Endothelial cell of umbilical vein (primary cell): ENCODE results near the gene GMPPA. TPM values are rescaled to one million over a fixed set of nuclear protein-coding genes. Genes with fewer than 3 reads are reported as not detected.

Experiments used
- Bru-seq: library from RNA; stranded (reverse); fragments of 400-500 nt; gene quantifications from one replicate; lab custom pipeline; 2021; lab: Mats Ljungman, UMichigan
- BruChase-seq, 2 experiments: library from RNA; stranded (reverse); fragments of 400-500 nt; gene quantifications; one replicate each; lab custom pipeline; 2021; lab: Mats Ljungman, UMichigan
- BruUV-seq: library from RNA; stranded (reverse); fragments of 400-500 nt; replicated peaks from 2 replicates; lab custom pipeline; 2021; lab: Mats Ljungman, UMichigan
- CTCF ChIA-PET: fragments of 300-600, 350-600 bp; sonication (Branson Sonifier 250); formaldehyde crosslinking; loops from one replicate; lab custom pipeline; 2021; ENCODE audit warnings: antibody characterized with exemption, inconsistent platforms; lab: Charles Lee
- POLR2A ChIA-PET: fragments of 300-600, 350-600 bp; sonication (Branson Sonifier 250); formaldehyde crosslinking; loops from one replicate; lab custom pipeline; 2021; ENCODE audit warnings: antibody characterized with exemption, inconsistent platforms; lab: Charles Lee
- DNase-seq: peaks from one replicate; pipeline ENCODE4 v3.0.0-alpha.2; 2011; ENCODE audit warnings: low read depth, low spot score
- FAIRE-seq: peaks from 2 replicates; lab custom pipeline; 2011; peaks lifted over from hg19 to GRCh38; lab: Jason Lieb, UNC
- H2AFZ ChIP-seq: 2 replicates; pipeline ENCODE4 v1.6.0; 2012; ENCODE audit warnings: low read depth, low read length, control low read depth, inconsistent platforms
- H3K27ac ChIP-seq: 2 replicates; pipeline ENCODE4 v1.5.1; 2011; ENCODE audit warnings: low read depth, mild to moderate bottlenecking, control low read depth, low read length, moderate library complexity; ENCODE audit not compliant: insufficient read depth
- H3K27me3 ChIP-seq, 2 experiments: 2 replicates each; pipeline versions ENCODE4 v1.6.0 to v1.6.1; 2011; ENCODE audit warnings: low read length in 2 of 2, mixed read lengths in 1 of 2; ENCODE audit not compliant: control insufficient read depth in 2 of 2, insufficient read depth in 2 of 2
- H3K36me3 ChIP-seq, 2 experiments: 2 replicates in 1 of 2; 3 replicates in 1 of 2; pipeline ENCODE4 v1.5.1; 2011; ENCODE audit warnings: low read length in 2 of 2, mild to moderate bottlenecking in 1 of 2, moderate library complexity in 1 of 2; ENCODE audit not compliant: control insufficient read depth in 2 of 2, insufficient read depth in 2 of 2; ENCODE audit errors: extremely low read depth in 1 of 2
- H3K4me1 ChIP-seq: 3 replicates; pipeline ENCODE4 v1.5.1; 2011; ENCODE audit warnings: mild to moderate bottlenecking, low read length; ENCODE audit not compliant: control insufficient read depth, insufficient read depth; ENCODE audit errors: extremely low read depth
- H3K4me2 ChIP-seq: 2 replicates; pipeline ENCODE4 v1.6.1; 2011; ENCODE audit warnings: low read length, control low read depth, mixed read lengths; ENCODE audit not compliant: insufficient read depth
- H3K4me3 ChIP-seq, 3 experiments: fragments of 200-600 bp in 1 of 3; sonication (generic), shearing (Covaris generic) in 1 of 3; replicated peaks in 1 of 3; 2 replicates each; pipeline ENCODE4 v1.5.1; 2011 to 2016; ENCODE audit warnings: control low read depth in 3 of 3, low read length in 3 of 3, mild to moderate bottlenecking in 2 of 3, inconsistent platforms in 1 of 3, low read depth in 1 of 3, moderate library complexity in 1 of 3; ENCODE audit not compliant: insufficient read depth in 1 of 3
- H3K79me2 ChIP-seq: 2 replicates; pipeline ENCODE4 v1.6.0; 2012; ENCODE audit warnings: low read length, inconsistent platforms; ENCODE audit not compliant: control insufficient read depth, insufficient read depth
- H3K9ac ChIP-seq: replicated peaks from 2 replicates; pipeline ENCODE3; 2011; ENCODE audit warnings: low read length, control low read depth; ENCODE audit not compliant: insufficient read depth; ENCODE audit errors: extremely low read depth
- H3K9me1 ChIP-seq: replicated peaks from 3 replicates; pipeline ENCODE4 v1.6.0; 2011; ENCODE audit warnings: mild to moderate bottlenecking, low read length; ENCODE audit not compliant: control insufficient read depth, insufficient read depth; ENCODE audit errors: extremely low read depth
- H3K9me3 ChIP-seq: replicated peaks from 2 replicates; pipeline ENCODE4 v1.5.1; 2012; ENCODE audit warnings: low read length, inconsistent platforms; ENCODE audit not compliant: control insufficient read depth, insufficient read depth
- H4K20me1 ChIP-seq: replicated peaks from 2 replicates; pipeline ENCODE3; 2011; ENCODE audit warnings: mild to moderate bottlenecking, low read length; ENCODE audit not compliant: control insufficient read depth, insufficient read depth; ENCODE audit errors: extremely low read depth
- EZH2 ChIP-seq: IDR thresholded peaks from 2 replicates; pipeline ENCODE4 v1.6.1; 2012; ENCODE audit warnings: borderline replicate concordance, low read depth, mild to moderate bottlenecking, moderate library complexity, low read length, inconsistent platforms; ENCODE audit not compliant: severe bottlenecking
- FOS ChIP-seq: IDR thresholded peaks from 2 replicates; pipeline ENCODE4 v1.6.1; 2011; ENCODE audit warnings: mild to moderate bottlenecking, low read length, moderate library complexity, borderline replicate concordance; ENCODE audit not compliant: insufficient read depth
- GATA2 ChIP-seq: IDR thresholded peaks from 2 replicates; pipeline ENCODE4 v1.7.0; 2011; ENCODE audit warnings: low read depth, mild to moderate bottlenecking, moderate library complexity, mixed read lengths, low read length; ENCODE audit not compliant: insufficient read length, insufficient read depth
- JUN ChIP-seq: IDR thresholded peaks from 2 replicates; pipeline ENCODE4 v1.6.1; 2011; ENCODE audit warnings: borderline replicate concordance, low read depth; ENCODE audit not compliant: insufficient read length, insufficient read depth
- MYC ChIP-seq: IDR thresholded peaks from one replicate; pipeline ENCODE4 v1.6.1; 2011; ENCODE audit warnings: mild to moderate bottlenecking, low read depth, low read length
- POLR2A ChIP-seq: IDR thresholded peaks from 2 replicates; pipeline ENCODE4 v1.6.1; 2012; ENCODE audit warnings: low read depth, mild to moderate bottlenecking, control low read depth, low read length
- POLR2AphosphoS5 ChIP-seq: IDR thresholded peaks from 2 replicates; pipeline ENCODE4 v1.6.1; 2012; ENCODE audit warnings: low read depth, mild to moderate bottlenecking, control low read depth, low read length, moderate library complexity; ENCODE audit not compliant: insufficient read depth
- dilution Hi-C: fragments of 300-500 bp; cut with MboI; formaldehyde crosslinking; loops from one replicate; pipeline ENCODE4 v1.15.0; 2019; ENCODE audit warnings: low sequenced_read_pairs; ENCODE audit not compliant: extremely low pct_ligation_motif_present
- intact Hi-C: fragments of 100-400 bp; cut with micrococcal nuclease; formaldehyde crosslinking; loops from one replicate; pipeline ENCODE4 v1.10.0; 2022
- long read RNA-seq: library from polyadenylated mRNA; stranded (forward); transcript quantifications from one replicate; pipeline ENCODE4 v2.0.0, GENCODE V29; 2021
- polyA minus RNA-seq, 3 experiments: library from RNA; depleted of rRNA, polyadenylated mRNA; stranded (reverse); fragments of >200 nt; gene quantifications; 1 replicate in 1 of 3; 2 replicates in 2 of 3; pipeline ENCODE4 v1.2.3, GENCODE V29; 2011
- polyA plus RNA-seq, 4 experiments: library from polyadenylated mRNA; depleted of rRNA in 3 of 4; stranded (reverse) in 3 of 4; unstranded in 1 of 4; fragments of >200 nt; gene quantifications; 2 replicates each; pipeline versions ENCODE4 v1.2.1 to v1.2.3, GENCODE V29; 2011 to 2012; ENCODE audit warnings: missing spikeins in 1 of 4
- total RNA-seq: library from RNA; stranded (reverse); gene quantifications from 2 replicates; pipeline ENCODE4 v1.2.3, GENCODE V29; 2021
- TF ChIP-seq, protein P1 (sequence below), 2 donors: IDR thresholded peaks; 1 replicate in 1 of 2; 2 replicates in 1 of 2; pipeline ENCODE4 v1.5.1; 2011; ENCODE audit warnings: low read length in 2 of 2, mild to moderate bottlenecking in 2 of 2, moderate library complexity in 2 of 2, control low read depth in 1 of 2, inconsistent platforms in 1 of 2, low read depth in 1 of 2; ENCODE audit not compliant: insufficient read depth in 1 of 2; ENCODE audit errors: extremely low read depth in 1 of 2
- TF ChIP-seq, protein P2 (sequence below): IDR thresholded peaks from 2 replicates; pipeline ENCODE4 v1.6.1; 2011; ENCODE audit not compliant: insufficient read depth, insufficient read length

The GMPPA gene
- 34.1 and 39.1 TPM in 2 replicates for total RNA-seq
- 104 and 126 TPM in 2 replicates for polyA plus RNA-seq
- 56.3 and 59.4 TPM in 2 replicates for polyA plus RNA-seq (2011; cell fraction: cytosol; rRNA removed)
- polyA plus RNA-seq (2011; cell fraction: nucleus; rRNA removed), result 114 and 130 TPM in 2 replicates
- 45.4 and 47.2 TPM in 2 replicates for polyA plus RNA-seq (2012)
- polyA minus RNA-seq, result 68.7 and 80.4 TPM in 2 replicates
- 21.7 TPM for polyA minus RNA-seq (2011; cell fraction: cytosol; rRNA and poly(A)+ RNA removed)
- 17.2 and 32.6 TPM in 2 replicates for polyA minus RNA-seq (2011; cell fraction: nucleus; rRNA and poly(A)+ RNA removed)
- Bru-seq, nascent RNA, result percentile 52 among the genes with signal in this experiment
- BruChase-seq, experiment 1, labeled RNA remaining after a 6-hour chase, result percentile 63 among the genes with signal in this experiment
- percentile 59 among the genes with signal in this experiment for BruChase-seq, experiment 2, labeled RNA remaining after a 2-hour chase
- long read RNA-seq, transcript GMPPA-204 (13 exons, 1,501 nt), result minor isoform, 11 of 71 reads
- long read RNA-seq, transcript GMPPA-201 (13 exons, 1,544 nt), result major isoform, 26 of 71 reads
- long read RNA-seq, partial matches to known transcripts, result 10 of 71 reads
- long read RNA-seq, other reads (novel, unspliced or antisense), result 21 of 71 reads

GRCh38 chr2:219498280-219499057 lies at the start of gene GMPPA:
TSS of gene GMPPA (plus strand) at chr2:219498891. CDS start at chr2:219499976, 1,085 bp downstream.
- Histone ChIP-seq H3K9ac (peak within 1 kb of the TSS; percentile 97), H3K9me1 (no peaks in the 10 kb centered on the region), H3K27ac (peak within 1 kb of the TSS; percentile 66), H3K79me2 (no peaks in the 10 kb centered on the region), H2AFZ (peak within 1 kb of the TSS; percentile 79), H3K27me3 (peaks cover 31 to 36% of the 10 kb centered on the region in 2 experiments), H3K4me3 (peak within 1 kb of the TSS; percentile 72 to 87 (median 76)), H4K20me1 (no peaks in the 10 kb centered on the region), H3K36me3 (peaks cover 0 to 3% of the 10 kb centered on the region in 2 experiments), H3K4me2 (peak within 1 kb of the TSS; percentile 82), H3K9me3 (no peaks in the 10 kb centered on the region), H3K4me1 (peaks cover 12% of the 10 kb centered on the region)
- peak; percentile 99 for FAIRE-seq
- ChIA-PET POLR2A (interaction anchor here (0.8 to 2.6 kb wide), 6 partner anchors 9 to 111 kb away, joined by 3 to 20 read pairs (median 4); partner anchors contain the start of gene DNPEP), CTCF (interaction anchor here (0.6 to 19.9 kb wide), 15 partner anchors 10 to 344 kb away, joined by 3 to 731 read pairs (median 3); partner anchors contain the start of genes CHPF, DNPEP, STK11IP and TMEM198)
- dilution Hi-C loops, result no loop called here
- no peak for TF ChIP-seq FOS
- no peak for TF ChIP-seq EZH2
- peak; percentile 39 for TF ChIP-seq POLR2AphosphoS5
- TF ChIP-seq, protein P1, sequence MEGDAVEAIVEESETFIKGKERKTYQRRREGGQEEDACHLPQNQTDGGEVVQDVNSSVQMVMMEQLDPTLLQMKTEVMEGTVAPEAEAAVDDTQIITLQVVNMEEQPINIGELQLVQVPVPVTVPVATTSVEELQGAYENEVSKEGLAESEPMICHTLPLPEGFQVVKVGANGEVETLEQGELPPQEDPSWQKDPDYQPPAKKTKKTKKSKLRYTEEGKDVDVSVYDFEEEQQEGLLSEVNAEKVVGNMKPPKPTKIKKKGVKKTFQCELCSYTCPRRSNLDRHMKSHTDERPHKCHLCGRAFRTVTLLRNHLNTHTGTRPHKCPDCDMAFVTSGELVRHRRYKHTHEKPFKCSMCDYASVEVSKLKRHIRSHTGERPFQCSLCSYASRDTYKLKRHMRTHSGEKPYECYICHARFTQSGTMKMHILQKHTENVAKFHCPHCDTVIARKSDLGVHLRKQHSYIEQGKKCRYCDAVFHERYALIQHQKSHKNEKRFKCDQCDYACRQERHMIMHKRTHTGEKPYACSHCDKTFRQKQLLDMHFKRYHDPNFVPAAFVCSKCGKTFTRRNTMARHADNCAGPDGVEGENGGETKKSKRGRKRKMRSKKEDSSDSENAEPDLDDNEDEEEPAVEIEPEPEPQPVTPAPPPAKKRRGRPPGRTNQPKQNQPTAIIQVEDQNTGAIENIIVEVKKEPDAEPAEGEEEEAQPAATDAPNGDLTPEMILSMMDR (IDR thresholded peaks at IDR 0.05; ENCODE audit: extremely low read depth in 1 of 2, insufficient read depth in 1 of 2, low read depth in 1 of 2, low read length in 2 of 2), result peak in 1 of 2 donors; percentile 10
- TF ChIP-seq, protein P2, sequence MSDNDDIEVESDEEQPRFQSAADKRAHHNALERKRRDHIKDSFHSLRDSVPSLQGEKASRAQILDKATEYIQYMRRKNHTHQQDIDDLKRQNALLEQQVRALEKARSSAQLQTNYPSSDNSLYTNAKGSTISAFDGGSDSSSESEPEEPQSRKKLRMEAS, result peak; percentile 88
- no peak for TF ChIP-seq JUN
- peak; percentile 87 for TF ChIP-seq POLR2A
- TF ChIP-seq GATA2, result no peak
- TF ChIP-seq MYC, result no peak
- DNase-seq, result peak; percentile 99
- no TSS peak for BruUV-seq
- intact Hi-C loops, result loop anchor here (1.0 kb wide), 6 partner anchors 11 to 110 kb away; partner anchors contain the start of gene CHPF
